ENCODE measurements around the gene WARS2.

- TF ChIP-seq, protein P1, sequence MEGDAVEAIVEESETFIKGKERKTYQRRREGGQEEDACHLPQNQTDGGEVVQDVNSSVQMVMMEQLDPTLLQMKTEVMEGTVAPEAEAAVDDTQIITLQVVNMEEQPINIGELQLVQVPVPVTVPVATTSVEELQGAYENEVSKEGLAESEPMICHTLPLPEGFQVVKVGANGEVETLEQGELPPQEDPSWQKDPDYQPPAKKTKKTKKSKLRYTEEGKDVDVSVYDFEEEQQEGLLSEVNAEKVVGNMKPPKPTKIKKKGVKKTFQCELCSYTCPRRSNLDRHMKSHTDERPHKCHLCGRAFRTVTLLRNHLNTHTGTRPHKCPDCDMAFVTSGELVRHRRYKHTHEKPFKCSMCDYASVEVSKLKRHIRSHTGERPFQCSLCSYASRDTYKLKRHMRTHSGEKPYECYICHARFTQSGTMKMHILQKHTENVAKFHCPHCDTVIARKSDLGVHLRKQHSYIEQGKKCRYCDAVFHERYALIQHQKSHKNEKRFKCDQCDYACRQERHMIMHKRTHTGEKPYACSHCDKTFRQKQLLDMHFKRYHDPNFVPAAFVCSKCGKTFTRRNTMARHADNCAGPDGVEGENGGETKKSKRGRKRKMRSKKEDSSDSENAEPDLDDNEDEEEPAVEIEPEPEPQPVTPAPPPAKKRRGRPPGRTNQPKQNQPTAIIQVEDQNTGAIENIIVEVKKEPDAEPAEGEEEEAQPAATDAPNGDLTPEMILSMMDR (IDR thresholded peaks at IDR 0.05) = no peak
- TF ChIP-seq EP300 (IDR thresholded peaks at IDR 0.05) = no peak
Observed at GRCh38 chr1:119083980-119084379, 56.5 kb downstream of the WARS2 start.
